HEK293 (cell line): ENCODE results near the gene KRTAP4-6.

ENCODE experiments used
- SP2 ChIP-seq: fragments of 450-650 bp; formaldehyde crosslinking; IDR thresholded peaks from 2 replicates; pipeline ENCODE4 v1.5.1; 2016; ENCODE audit warnings: missing biosample characterization, missing genetic modification characterization
- ZBTB7A ChIP-seq: fragments of 450-650 bp; formaldehyde crosslinking; IDR thresholded peaks from 2 replicates; pipeline ENCODE4 v1.5.1; 2016; ENCODE audit warnings: low read depth, missing biosample characterization, missing genetic modification characterization
- ZNF433 ChIP-seq: fragments of 450-650 bp; formaldehyde crosslinking; IDR thresholded peaks from 2 replicates; pipeline ENCODE4 v1.5.1; 2016; ENCODE audit warnings: missing biosample characterization, missing genetic modification characterization, low read depth
- ZSCAN23 ChIP-seq: fragments of 450-650 bp; formaldehyde crosslinking; IDR thresholded peaks from 2 replicates; pipeline ENCODE4 v1.5.1; 2016; ENCODE audit warnings: missing biosample characterization, missing genetic modification characterization

DNA sequence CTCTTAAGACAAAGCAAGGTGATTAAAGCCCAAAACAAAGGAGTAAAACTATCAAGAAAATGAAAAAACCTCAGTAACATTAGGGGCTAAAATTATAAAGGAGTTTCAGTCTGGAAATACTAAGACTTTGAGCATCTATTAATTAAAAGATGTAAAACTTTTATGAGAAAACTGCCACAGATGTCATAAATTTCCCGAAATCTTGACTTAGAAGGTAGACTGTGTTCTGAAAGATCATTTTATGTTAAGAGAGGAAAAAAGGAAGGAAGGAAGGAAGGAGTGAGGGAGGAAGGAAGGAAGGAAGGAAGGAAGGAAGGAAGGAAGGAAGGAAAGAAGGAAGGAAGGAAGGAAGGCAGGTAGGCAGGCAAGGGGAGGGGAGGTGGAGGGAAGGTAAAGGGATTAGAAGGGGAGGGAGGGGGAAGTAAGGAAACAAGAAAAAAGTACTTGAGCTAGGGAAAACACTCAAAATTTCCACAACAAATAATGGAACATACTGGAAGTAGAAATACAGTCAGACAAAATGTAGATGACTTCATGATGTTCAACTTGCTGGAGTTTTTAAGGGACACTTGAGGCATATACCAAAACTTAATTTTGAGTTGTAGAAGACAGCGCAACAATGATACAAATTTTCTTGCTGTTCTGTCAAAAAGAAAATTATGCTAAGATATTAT, 7.3 kb upstream of the KRTAP4-6 start:
- TF ChIP-seq SP2 (tag by site-specific recombination) (no peak), ZBTB7A (tag by site-specific recombination) (no peak), ZNF433 (no peak), ZSCAN23 (tag by site-specific recombination) (no peak)
